PC-3 (cell line): Measurements from ENCODE around the gene ARHGEF4. TPM values are rescaled to one million over a fixed set of nuclear protein-coding genes. Genes with fewer than 3 reads are reported as not detected.

ENCODE experiments used
- ATAC-seq: fragments of 200-7000 bp; cut with Tn5 transposase; 2 replicates; pipeline ENCODE4 v1.9.1; 2020; ENCODE audit warnings: mild to moderate bottlenecking, moderate library complexity
- BruUV-seq: library from RNA; stranded (reverse); fragments of 400-500 nt; replicated peaks from 2 replicates; lab custom pipeline; 2021; lab: Mats Ljungman, UMichigan
- CTCF ChIA-PET: fragments of 300-600 bp; sonication (Branson Sonifier 250); formaldehyde crosslinking; loops from one replicate; lab custom pipeline; 2022; ENCODE audit warnings: antibody characterized with exemption; lab: Charles Lee
- POLR2A ChIA-PET: fragments of 300-600 bp; sonication (Branson Sonifier 250); formaldehyde crosslinking; loops from one replicate; lab custom pipeline; 2022; ENCODE audit warnings: antibody characterized with exemption; ENCODE audit not compliant: unreplicated experiment; lab: Charles Lee
- DNase-seq: peaks from one replicate; pipeline ENCODE4 v3.0.0-alpha.2; 2015
- H2AFZ ChIP-seq: fragments of 300-600 bp; sonication (generic); 2 replicates; pipeline ENCODE4 v1.6.0; 2016; ENCODE audit warnings: antibody characterized with exemption, low read length
- H3F3A ChIP-seq: fragments of 300-600 bp; sonication (generic); one replicate; pipeline ENCODE4 v1.6.0; 2017; ENCODE audit warnings: antibody characterized with exemption, low read length, control low read depth, mild to moderate bottlenecking; ENCODE audit not compliant: unreplicated experiment
- H3K27ac ChIP-seq: fragments of 300-600 bp; sonication (generic); 2 replicates; pipeline ENCODE4 v1.5.1; 2016; ENCODE audit warnings: mild to moderate bottlenecking, low read length
- H3K27me3 ChIP-seq: fragments of 300-600 bp; sonication (generic); 2 replicates; pipeline ENCODE4 v1.6.1; 2016; ENCODE audit warnings: low read length, mixed read lengths
- H3K36me3 ChIP-seq: fragments of 300-600 bp; sonication (generic); 2 replicates; pipeline ENCODE4 v1.6.1; 2016; ENCODE audit warnings: low read depth, mixed run types, low read length, mixed read lengths
- H3K4me1 ChIP-seq: fragments of 300-600 bp; sonication (generic); 2 replicates; pipeline ENCODE4 v1.5.1; 2016; ENCODE audit warnings: low read length; ENCODE audit not compliant: insufficient read depth
- H3K4me2 ChIP-seq: fragments of 300-600 bp; sonication (generic); 2 replicates; pipeline ENCODE4 v1.6.0; 2016; ENCODE audit warnings: low read length
- H3K4me3 ChIP-seq: fragments of 300-600 bp; sonication (generic); 2 replicates; pipeline ENCODE4 v1.5.1; 2016; ENCODE audit warnings: mild to moderate bottlenecking, low read length, mixed read lengths
- H3K79me2 ChIP-seq: fragments of 300-600 bp; sonication (generic); 2 replicates; pipeline ENCODE4 v1.6.1; 2017; ENCODE audit warnings: low read length, mixed read lengths
- H3K9ac ChIP-seq: fragments of 300-600 bp; sonication (generic); 2 replicates; pipeline ENCODE4 v1.6.0; 2016; ENCODE audit warnings: mild to moderate bottlenecking, low read length
- H3K9me2 ChIP-seq: fragments of 300-600 bp; sonication (generic); replicated peaks from 2 replicates; pipeline ENCODE4 v1.6.1; 2016; ENCODE audit warnings: mixed run types, low read length, mixed read lengths
- H3K9me3 ChIP-seq: fragments of 300-600 bp; sonication (generic); 2 replicates; pipeline ENCODE4 v1.6.1; 2016; ENCODE audit warnings: low read length, mixed read lengths
- H4K20me1 ChIP-seq: fragments of 300-600 bp; sonication (generic); 2 replicates; pipeline ENCODE4 v1.6.1; 2016; ENCODE audit warnings: low read length, mixed read lengths
- EZH2 ChIP-seq: fragments of 300-600 bp; sonication (generic); IDR thresholded peaks from one replicate; pipeline ENCODE4 v1.6.1; 2017; ENCODE audit warnings: antibody characterized with exemption, mild to moderate bottlenecking, low read length; ENCODE audit not compliant: unreplicated experiment
- EZH2phosphoT487 ChIP-seq: fragments of 300-600 bp; sonication (generic); IDR thresholded peaks from 2 replicates; pipeline ENCODE4 v1.6.1; 2018; ENCODE audit warnings: mild to moderate bottlenecking, antibody characterized with exemption, low read length, borderline replicate concordance
- intact Hi-C: fragments of 100-400 bp; cut with micrococcal nuclease; formaldehyde crosslinking; loops from 2 replicates; pipeline ENCODE4 v1.9.0; 2023
- total RNA-seq: library from RNA; depleted of rRNA; stranded (reverse); fragments of >200 nt; gene quantifications from 2 replicates; pipeline ENCODE4 v1.2.3, GENCODE V29; 2014
- TF ChIP-seq, protein P1 (sequence below): fragments of 300-600 bp; sonication (generic); conservative IDR thresholded peaks from 2 replicates; pipeline ENCODE4 v1.5.1; 2017; ENCODE audit warnings: antibody characterized with exemption, low read depth, mild to moderate bottlenecking, low read length

The ARHGEF4 gene
- total RNA-seq, 1 experiment from 2014 or later, result 21.5 TPM

DNA sequence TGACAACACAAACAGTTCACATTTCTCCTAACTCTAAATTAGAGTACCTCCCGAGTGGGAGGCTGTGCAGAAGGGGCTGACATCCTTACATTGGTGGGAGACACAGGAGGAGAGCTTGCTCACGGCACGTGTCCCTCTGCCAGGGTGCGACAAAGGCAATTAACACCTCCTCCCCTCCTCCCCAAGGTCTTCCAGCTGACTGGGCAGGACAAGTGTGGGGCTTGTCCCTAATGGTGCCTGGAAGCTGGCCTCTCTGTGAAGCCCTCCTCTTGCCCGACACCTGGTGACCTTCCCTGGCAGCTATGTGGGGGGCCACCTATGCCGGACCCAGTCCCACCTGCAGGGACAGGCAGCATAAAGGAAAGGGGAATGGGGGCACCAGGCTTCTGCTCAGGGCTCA, 199.6 kb downstream of the ARHGEF4 start:
- Histone ChIP-seq H3K27me3 (no peaks in the 10 kb centered on the region), H4K20me1 (no peaks in the 10 kb centered on the region), H3K4me2 (no peak overlapping the region), H3F3A (no peaks in the 10 kb centered on the region), H3K4me1 (no peaks in the 10 kb centered on the region), H3K36me3 (no peaks in the 10 kb centered on the region), H3K79me2 (no peaks in the 10 kb centered on the region), H3K9ac (no peak overlapping the region), H3K4me3 (no peak overlapping the region), H3K27ac (no peak overlapping the region), H2AFZ (no peak overlapping the region), H3K9me3 (no peaks in the 10 kb centered on the region), H3K9me2 (no peaks in the 10 kb centered on the region)
- intact Hi-C loops, result no loop called here
- no TSS peak for BruUV-seq
- DNase-seq (no peak), ATAC-seq (no peak)
- ChIA-PET CTCF (no interaction called here), POLR2A (no interaction called here)
- no peak for TF ChIP-seq EZH2
- TF ChIP-seq EZH2phosphoT487, result no peak
- TF ChIP-seq, protein P1, sequence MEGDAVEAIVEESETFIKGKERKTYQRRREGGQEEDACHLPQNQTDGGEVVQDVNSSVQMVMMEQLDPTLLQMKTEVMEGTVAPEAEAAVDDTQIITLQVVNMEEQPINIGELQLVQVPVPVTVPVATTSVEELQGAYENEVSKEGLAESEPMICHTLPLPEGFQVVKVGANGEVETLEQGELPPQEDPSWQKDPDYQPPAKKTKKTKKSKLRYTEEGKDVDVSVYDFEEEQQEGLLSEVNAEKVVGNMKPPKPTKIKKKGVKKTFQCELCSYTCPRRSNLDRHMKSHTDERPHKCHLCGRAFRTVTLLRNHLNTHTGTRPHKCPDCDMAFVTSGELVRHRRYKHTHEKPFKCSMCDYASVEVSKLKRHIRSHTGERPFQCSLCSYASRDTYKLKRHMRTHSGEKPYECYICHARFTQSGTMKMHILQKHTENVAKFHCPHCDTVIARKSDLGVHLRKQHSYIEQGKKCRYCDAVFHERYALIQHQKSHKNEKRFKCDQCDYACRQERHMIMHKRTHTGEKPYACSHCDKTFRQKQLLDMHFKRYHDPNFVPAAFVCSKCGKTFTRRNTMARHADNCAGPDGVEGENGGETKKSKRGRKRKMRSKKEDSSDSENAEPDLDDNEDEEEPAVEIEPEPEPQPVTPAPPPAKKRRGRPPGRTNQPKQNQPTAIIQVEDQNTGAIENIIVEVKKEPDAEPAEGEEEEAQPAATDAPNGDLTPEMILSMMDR, result no peak

DNA sequence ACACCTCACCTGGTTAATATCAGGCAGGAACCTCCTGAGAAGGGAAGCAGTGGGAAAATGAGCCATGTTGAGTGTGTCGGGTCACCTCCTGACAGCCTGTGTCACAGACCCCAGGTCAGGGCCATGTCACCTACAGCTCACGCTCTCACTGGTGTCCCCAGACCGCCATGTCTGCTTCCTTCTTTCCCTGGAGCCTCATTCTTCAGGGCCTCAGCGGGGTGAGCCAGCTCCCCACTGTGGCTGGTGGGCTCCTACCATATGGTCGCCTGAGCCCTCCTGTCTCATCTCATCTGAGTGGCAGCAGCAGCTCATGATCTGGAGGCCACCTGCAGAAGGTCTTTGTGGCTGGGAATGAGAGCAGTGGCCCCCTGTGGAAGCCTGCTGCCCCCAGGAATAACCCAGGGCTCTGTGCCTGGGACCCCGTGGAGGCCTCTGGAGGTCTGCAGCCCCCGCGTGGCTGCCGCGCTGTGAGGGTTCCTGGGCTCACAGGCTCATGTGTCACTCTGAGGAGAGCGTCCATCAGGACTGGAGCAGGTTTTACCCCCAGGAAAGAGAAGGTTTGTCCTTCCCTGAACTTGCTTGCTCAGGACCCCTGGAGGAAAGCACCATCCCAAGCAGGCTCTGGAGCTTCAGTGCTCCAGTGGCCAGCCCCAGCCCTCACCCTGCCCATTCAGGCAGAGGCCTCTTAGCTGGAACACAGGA, 200.1 kb downstream of the ARHGEF4 start:
- Histone ChIP-seq H3K9ac (no peak overlapping the region), H3K9me2 (no peaks in the 10 kb centered on the region), H3K27me3 (no peaks in the 10 kb centered on the region), H4K20me1 (no peaks in the 10 kb centered on the region), H3K4me3 (no peak overlapping the region), H3K36me3 (no peaks in the 10 kb centered on the region), H2AFZ (no peak overlapping the region), H3K79me2 (no peaks in the 10 kb centered on the region), H3K4me2 (no peak overlapping the region), H3F3A (no peaks in the 10 kb centered on the region), H3K9me3 (no peaks in the 10 kb centered on the region), H3K4me1 (no peaks in the 10 kb centered on the region), H3K27ac (no peak overlapping the region)
- TF ChIP-seq EZH2 (no peak), EZH2phosphoT487 (no peak)
- TF ChIP-seq, protein P1, result no peak
- intact Hi-C loops, result no loop called here
- CTCF ChIA-PET, result no interaction called here
- POLR2A ChIA-PET, result no interaction called here
- no TSS peak for BruUV-seq
- DNase-seq (no peak), ATAC-seq (no peak)

DNA sequence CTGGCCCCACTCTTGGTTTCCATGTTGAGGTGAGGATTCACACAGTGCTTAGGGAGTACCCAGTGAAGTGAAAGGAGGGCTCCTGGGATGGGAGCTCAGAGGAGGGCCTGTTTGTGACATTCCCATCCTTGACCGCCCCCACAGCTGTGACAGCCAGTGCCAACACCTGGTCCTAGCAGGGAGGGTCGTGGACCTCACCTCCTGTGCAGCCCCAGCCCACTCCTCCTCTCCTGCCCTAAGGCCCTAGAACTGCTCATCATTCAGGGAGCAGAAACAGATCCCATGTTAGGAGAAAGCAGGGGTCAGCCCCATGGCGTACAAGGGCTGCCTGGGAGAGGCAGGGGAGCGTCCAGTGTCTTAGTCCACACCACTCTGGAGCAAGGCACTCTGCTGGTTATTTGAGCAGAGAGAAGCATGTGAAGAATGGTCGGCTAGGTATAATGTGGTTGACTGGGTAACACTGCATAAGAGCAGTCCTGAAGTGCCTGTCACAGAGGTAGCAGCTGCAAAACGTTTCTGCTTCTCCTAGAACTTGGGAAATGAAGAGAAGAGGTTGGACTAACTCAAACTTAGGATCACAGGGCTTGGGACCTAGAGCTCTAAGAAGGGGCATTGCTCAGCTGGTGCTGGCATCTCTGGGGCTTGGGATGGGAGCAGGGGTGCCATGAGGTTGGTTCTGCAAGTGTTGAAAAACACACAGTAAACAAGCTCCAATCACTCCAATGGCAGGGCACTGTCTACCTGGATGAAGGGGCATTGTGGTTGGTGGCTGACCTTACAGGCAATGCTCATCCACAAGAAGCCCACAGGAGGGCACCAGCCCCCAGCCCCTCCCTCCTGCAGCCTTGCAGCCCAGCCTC, 200.9 kb downstream of the ARHGEF4 start:
- Histone ChIP-seq H4K20me1 (no peaks in the 10 kb centered on the region), H3F3A (no peaks in the 10 kb centered on the region), H2AFZ (no peak overlapping the region), H3K9ac (no peak overlapping the region), H3K27me3 (no peaks in the 10 kb centered on the region), H3K4me2 (no peak overlapping the region), H3K9me2 (no peaks in the 10 kb centered on the region), H3K9me3 (no peaks in the 10 kb centered on the region), H3K27ac (no peak overlapping the region), H3K4me3 (no peak overlapping the region), H3K4me1 (no peaks in the 10 kb centered on the region), H3K36me3 (no peaks in the 10 kb centered on the region), H3K79me2 (no peaks in the 10 kb centered on the region)
- intact Hi-C loops, result no loop called here
- ATAC-seq (no peak), DNase-seq (no peak)
- CTCF ChIA-PET, result no interaction called here
- no TSS peak for BruUV-seq
- TF ChIP-seq EZH2phosphoT487 (no peak), EZH2 (no peak)
- TF ChIP-seq, protein P1, result no peak
- POLR2A ChIA-PET, result interaction anchor here (0.6 kb wide), 1 partner anchor 10 kb away, joined by 3 read pairs; no protein-coding TSS in a partner anchor
